ENCODE results near the gene KIAA1217.

GRCh38 chr10:24343686-24344085 lies 134.7 kb downstream of the KIAA1217 start:
- no peak for TF ChIP-seq CTCF (IDR thresholded peaks at IDR 0.05)
- TF ChIP-seq, protein P1, sequence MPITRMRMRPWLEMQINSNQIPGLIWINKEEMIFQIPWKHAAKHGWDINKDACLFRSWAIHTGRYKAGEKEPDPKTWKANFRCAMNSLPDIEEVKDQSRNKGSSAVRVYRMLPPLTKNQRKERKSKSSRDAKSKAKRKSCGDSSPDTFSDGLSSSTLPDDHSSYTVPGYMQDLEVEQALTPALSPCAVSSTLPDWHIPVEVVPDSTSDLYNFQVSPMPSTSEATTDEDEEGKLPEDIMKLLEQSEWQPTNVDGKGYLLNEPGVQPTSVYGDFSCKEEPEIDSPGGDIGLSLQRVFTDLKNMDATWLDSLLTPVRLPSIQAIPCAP (CRISPR knock-in tag; IDR thresholded peaks at IDR 0.05) = no peak
- TF ChIP-seq ATF1 (CRISPR knock-in tag; IDR thresholded peaks at IDR 0.05) = no peak
- no peak for TF ChIP-seq GABPB1 (CRISPR knock-in tag; IDR thresholded peaks at IDR 0.05)
- no peak for TF ChIP-seq CREM (CRISPR knock-in tag; IDR thresholded peaks at IDR 0.05)
